ENCODE data around the gene NHERF2.
"Not testable (repeated sequence)": the region's sequence is repeated elsewhere in the genome, so short reads cannot be mapped to it uniquely, and the experiment has no call there.

NHERF2 gene

GRCh38 chr16:2007081-2007836 lies 19.4 kb upstream of the NHERF2 start:
- DNase-seq (ENCODE audit: low read depth), result no peak

GRCh38 chr16:2008009-2008526 lies 18.6 kb upstream of the NHERF2 start:
- DNase-seq (ENCODE audit: low read depth), result no peak

DNA sequence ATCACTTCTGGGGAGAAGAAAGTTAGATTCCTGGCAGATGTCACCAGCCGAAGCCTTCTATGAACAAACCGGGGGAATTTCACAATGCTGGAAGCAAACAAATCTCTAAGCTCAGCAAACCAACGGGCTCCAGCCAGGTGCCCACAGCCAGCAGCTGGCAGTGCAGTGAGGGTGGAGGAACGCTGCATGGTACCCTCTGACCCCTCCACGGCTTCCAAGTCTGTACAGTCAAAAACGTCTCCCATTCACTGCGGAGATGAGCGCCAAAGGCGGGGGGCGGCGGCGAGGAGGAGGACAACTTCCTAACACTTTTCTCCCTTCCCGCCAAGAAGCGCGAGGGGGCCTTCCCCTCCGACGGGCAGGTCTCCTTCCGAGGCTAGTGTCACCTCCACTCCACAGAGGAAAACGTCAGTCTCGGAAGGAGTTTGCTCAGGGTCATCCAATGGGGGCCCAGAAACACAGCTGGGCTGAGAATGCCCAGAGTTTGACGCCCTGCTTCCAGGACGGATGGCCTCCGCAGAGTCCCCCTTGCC lies 18.0 kb upstream of the NHERF2 start:
- no peak for DNase-seq (ENCODE audit: low read depth)

GRCh38 chr16:2009164-2009711 lies 17.5 kb upstream of the NHERF2 start:
- DNase-seq (ENCODE audit: low read depth), result no peak

GRCh38 chr16:2009791-2010510 lies 16.8 kb upstream of the NHERF2 start, which contains the start of gene ZNF598:
TSS of gene ZNF598 (minus strand) at chr16:2009821.
- peak; percentile 73 for DNase-seq (ENCODE audit: low read depth)

- not testable (repeated sequence) for DNase-seq (ENCODE audit: low read depth)
Measured at GRCh38 chr16:2011726-2012125, 15.0 kb upstream of the NHERF2 start.

GRCh38 chr16:2013527-2013926 lies 13.2 kb upstream of the NHERF2 start:
- DNase-seq (ENCODE audit: low read depth), result no peak

DNA sequence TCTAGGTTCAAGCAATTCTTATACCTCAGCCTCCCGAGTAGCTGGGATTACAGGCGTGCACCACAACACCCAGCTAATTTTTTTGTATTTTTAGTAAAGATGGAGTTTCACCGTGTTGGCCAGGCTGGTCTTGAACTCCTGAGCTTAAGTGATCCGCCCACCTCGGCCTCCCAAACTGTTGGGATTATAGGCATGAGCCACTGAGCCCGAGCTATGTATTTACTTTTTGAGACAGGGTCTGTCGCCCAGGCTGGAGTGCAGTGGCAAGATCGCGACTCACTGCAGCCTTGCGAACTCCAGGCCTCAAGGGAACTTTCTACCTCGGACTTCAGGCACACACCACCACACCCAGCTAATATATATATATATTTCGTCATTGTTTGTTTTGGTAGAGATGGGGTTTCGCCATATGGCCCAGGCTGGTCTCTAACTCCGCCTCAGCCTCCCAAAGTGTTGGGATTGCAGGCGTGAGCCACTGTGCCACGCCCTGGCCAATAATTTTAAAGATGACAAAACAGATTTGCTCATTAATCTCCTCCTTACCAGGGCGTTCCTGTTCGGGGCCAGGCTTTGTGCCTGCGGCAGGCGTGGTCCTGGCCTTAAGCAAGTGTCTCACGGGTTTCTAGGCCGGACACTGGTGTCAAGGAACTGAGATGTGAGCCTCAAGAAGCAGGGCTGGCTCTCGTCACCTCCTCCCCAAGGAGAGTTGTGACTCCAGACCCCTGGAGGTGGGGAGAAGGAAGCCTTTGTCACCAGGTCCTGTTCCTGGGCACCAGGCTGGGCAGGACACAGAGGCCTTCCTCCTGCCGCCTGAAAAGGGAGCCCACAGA lies 11.4 kb upstream of the NHERF2 start:
- no peak for DNase-seq (ENCODE audit: low read depth)

- no peak for DNase-seq (ENCODE audit: low read depth)
Measured at GRCh38 chr16:2015947-2016208, 10.8 kb upstream of the NHERF2 start.

DNA sequence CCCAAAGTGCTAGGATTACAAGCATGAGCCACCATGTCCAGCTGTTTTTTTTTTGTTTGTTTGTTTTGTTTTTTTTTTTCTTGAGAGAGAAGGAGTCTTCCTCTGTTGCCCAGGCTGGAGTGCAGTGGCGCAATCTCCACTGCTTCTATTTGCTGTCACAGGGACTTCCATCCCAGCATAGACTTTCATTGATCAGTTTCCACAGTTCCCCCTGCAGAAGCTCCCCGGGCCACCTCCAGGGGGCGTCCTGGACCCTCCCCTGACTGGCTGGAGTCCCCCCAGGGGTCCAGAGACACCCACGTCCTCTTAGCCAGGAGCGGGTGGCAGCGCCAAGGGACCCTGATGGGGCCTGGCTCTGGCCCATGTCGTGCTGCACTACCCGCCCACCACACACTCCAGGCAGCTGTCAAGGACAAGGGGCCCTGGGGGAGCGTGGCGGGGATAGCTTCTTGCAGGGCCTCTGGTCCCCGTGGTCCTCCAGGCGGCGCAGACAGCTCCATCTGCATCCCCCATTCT lies 10.2 kb upstream of the NHERF2 start:
- no peak for DNase-seq (ENCODE audit: low read depth)

GRCh38 chr16:2019518-2019920 lies 7.2 kb upstream of the NHERF2 start, which contains the start of gene NPW:
TSS of gene NPW (plus strand) at chr16:2019785.
- DNase-seq (ENCODE audit: low read depth), result no peak

DNA sequence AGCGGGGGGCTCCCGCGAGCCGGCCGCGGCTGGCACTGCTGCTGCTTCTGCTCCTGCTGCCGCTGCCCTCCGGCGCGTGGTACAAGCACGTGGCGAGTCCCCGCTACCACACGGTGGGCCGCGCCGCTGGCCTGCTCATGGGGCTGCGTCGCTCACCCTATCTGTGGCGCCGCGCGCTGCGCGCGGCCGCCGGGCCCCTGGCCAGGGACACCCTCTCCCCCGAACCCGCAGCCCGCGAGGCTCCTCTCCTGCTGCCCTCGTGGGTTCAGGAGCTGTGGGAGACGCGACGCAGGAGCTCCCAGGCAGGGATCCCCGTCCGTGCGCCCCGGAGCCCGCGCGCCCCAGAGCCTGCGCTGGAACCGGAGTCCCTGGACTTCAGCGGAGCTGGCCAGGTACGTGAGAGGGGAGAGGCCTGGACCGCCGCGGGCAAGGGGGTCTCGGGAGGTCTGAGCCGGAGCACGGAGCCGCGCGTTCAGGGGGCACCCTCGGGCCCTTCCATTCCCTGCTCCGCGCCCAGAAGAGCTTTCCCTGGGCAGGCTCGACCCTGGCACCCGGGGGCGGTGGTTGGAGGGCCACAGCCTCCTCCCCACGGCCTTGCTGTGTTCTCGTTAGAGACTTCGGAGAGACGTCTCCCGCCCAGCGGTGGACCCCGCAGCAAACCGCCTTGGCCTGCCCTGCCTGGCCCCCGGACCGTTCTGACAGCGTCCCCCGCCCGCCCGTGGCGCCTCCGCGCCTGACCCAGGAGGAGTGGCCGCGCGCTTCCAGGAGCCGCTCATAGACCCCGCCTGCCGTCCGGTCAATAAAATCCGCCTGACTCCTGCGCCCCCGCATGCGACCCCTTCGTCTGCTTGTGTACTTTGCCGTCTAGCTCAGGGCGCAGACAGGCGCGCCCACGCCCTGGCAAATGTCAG lies 6.5 kb upstream of the NHERF2 start:
- no peak for DNase-seq (ENCODE audit: low read depth)

GRCh38 chr16:2022723-2023091 lies 4.0 kb upstream of the NHERF2 start:
- DNase-seq (ENCODE audit: low read depth), result no peak

GRCh38 chr16:2023092-2024031 lies 3.3 kb upstream of the NHERF2 start:
- peak; percentile 99 for DNase-seq (ENCODE audit: low read depth)

- no peak for DNase-seq (ENCODE audit: low read depth)
Measured at GRCh38 chr16:2024032-2024420, 2.7 kb upstream of the NHERF2 start.

- DNase-seq (ENCODE audit: low read depth), result no peak
Measured at GRCh38 chr16:2025251-2025650, 1.5 kb upstream of the NHERF2 start.

- no peak for DNase-seq (ENCODE audit: low read depth)
Measured at GRCh38 chr16:2025878-2026460, 733 bp upstream of the NHERF2 start.

DNA sequence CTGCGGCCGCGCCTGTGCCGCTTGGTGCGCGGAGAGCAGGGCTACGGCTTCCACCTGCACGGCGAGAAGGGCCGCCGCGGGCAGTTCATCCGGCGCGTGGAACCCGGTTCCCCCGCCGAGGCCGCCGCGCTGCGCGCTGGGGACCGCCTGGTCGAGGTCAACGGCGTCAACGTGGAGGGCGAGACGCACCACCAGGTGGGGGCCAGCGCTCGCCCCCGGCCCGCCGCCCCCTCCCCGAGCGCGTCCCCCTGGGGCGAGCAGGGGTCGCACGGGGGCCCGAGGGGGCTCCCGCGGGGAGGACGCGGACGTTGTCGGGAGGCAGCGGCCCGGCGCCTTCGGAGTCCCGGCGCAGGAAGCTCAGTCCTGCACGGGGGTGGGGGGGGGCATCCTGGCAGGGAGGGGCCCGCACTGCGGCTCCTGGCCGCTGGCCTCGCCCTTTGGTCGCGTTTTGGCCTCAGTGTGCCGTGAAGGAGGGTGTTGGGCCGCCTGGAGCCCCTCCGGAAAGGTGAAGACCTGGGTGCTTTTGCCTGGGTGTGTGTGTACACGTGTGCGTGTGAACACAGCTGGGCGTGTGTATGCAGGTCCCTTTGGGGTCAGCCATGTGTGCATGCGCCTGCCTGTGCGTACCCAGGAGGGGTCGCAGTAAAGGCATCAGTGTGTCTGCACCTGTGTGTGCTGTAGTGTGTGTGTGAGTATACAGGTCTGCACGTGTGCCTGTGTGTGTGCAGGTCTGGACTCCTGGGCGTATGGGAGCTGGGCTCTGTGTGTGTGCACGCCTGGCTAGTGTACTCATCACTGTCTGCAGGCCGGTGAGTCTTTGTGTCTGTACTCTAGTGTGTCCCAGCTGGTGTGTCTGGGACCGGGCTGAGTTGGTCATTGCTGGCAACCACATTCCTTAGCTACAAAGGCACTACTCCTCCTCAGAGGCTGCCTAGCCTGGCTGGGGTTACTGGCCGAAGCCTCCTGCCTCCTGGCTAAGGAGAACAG lies 615 bp downstream of the NHERF2 start:
- DNase-seq (ENCODE audit: low read depth), result no peak

Data from stimulated activated CD8-positive, alpha-beta memory T cell treated with anti-CD3 and anti-CD28 coated beads, Interleukin-15, amount 100 ng/mL, for 24 hours (primary cell).